ENCODE data around the gene SIRT2. TPM values are rescaled to one million over a fixed set of nuclear protein-coding genes. Genes with fewer than 3 reads are reported as not detected.

SIRT2 gene
- total RNA-seq, 1 experiment from 2014 or later, result 8.4 TPM

GRCh38 chr19:38928391-38929001 lies 29.1 kb upstream of the SIRT2 start:
- Mint-ChIP-seq H3K27me3 (ENCODE audit: low read depth) (no peaks in the 10 kb centered on the region; the same call in 1 of the 2 replicates), H3K9me3 (peaks cover 6% of the 10 kb centered on the region in 2 experiments), H3K36me3 (ENCODE audit: insufficient read depth in 1 of 3, low read depth in 3 of 3) (peaks cover 42 to 58% (median 53%) of the 10 kb centered on the region in 3 experiments), H3K4me3 (peak overlapping the region; percentile 27 to 98; a peak in 3 of 5 replicates), H3K4me1 (peaks cover 8 to 14% of the 10 kb centered on the region in 2 experiments), H3K27ac (no peak overlapping the region; a peak in 1 of 7 replicates)
- Histone ChIP-seq H3K79me1 (ENCODE audit: insufficient read depth, low read depth, low read length, poor library complexity, severe bottlenecking) (peaks cover 2% of the 10 kb centered on the region), H3K56ac (ENCODE audit: insufficient read length, low read depth, low read length) (no peak overlapping the region), H3K27me3 (ENCODE audit: insufficient read depth, low read length) (no peaks in the 10 kb centered on the region), H3K79me2 (ENCODE audit: insufficient read depth, low read length) (peaks cover 11% of the 10 kb centered on the region; the same call in 1 of the 2 replicates), H2BK5ac (ENCODE audit: insufficient read length, low read length) (no peak overlapping the region), H3K9me3 (ENCODE audit: control insufficient read depth, low read depth, low read length) (no peaks in the 10 kb centered on the region), H2AK5ac (ENCODE audit: insufficient read length, low read length) (no peak overlapping the region), H4K91ac (ENCODE audit: insufficient read length, low read depth, low read length) (no peak overlapping the region), H4K8ac (replicated peaks; ENCODE audit: insufficient read length, low read depth, low read length) (no peak overlapping the region), H3K4me2 (ENCODE audit: insufficient read depth, insufficient read length, low read length) (no peak overlapping the region), H3K23me2 (ENCODE audit: insufficient read length, low read depth, low read length, poor library complexity, severe bottlenecking) (peaks cover 10% of the 10 kb centered on the region), H4K5ac (ENCODE audit: insufficient read length, low read depth, low read length) (no peak overlapping the region), H3K4me1 (ENCODE audit: insufficient read depth, low read length) (no peaks in the 10 kb centered on the region), H3K18ac (ENCODE audit: insufficient read length, low read depth, low read length) (no peak overlapping the region), H3K23ac (ENCODE audit: insufficient read length, low read depth, low read length) (no peak overlapping the region), H3K27ac (ENCODE audit: insufficient read length, low read depth, low read length) (no peak overlapping the region), H3K14ac (ENCODE audit: insufficient read depth, low read length) (no peak overlapping the region), H3K9ac (ENCODE audit: extremely low read depth, insufficient read length, low read length) (no peak overlapping the region), H2BK20ac (ENCODE audit: low read depth, low read length, poor library complexity, severe bottlenecking) (no peak overlapping the region), H2BK120ac (ENCODE audit: low read depth, low read length, poor library complexity, severe bottlenecking) (no peak overlapping the region), H2BK12ac (ENCODE audit: insufficient read length, low read depth, low read length) (no peak overlapping the region), H2AFZ (ENCODE audit: low read length) (no peak overlapping the region), H3K4ac (ENCODE audit: low read depth, low read length) (no peak overlapping the region), H2BK15ac (ENCODE audit: low read depth, low read length) (no peak overlapping the region), H4K20me1 (ENCODE audit: control insufficient read depth, insufficient read depth, insufficient read length) (no peaks in the 10 kb centered on the region), H3T11ph (ENCODE audit: low read length) (no peak overlapping the region)
- no peak for TF ChIP-seq CTCF (conservative IDR thresholded peaks at IDR 0.05)
- WGBS (ENCODE audit: extremely low coverage, insufficient read length, low lambda C conversion rate), result no CpG with 5 or more reads among the region's 4 CpGs
- DNase-seq, result no peak

Data from H9 (cell line).